B cell (primary cell): ENCODE measurements around the gene CAMK1D.

Experiments used
- CTCF ChIP-seq: fragments of 200-600 bp; IDR thresholded peaks from one replicate; pipeline ENCODE4 v1.8.0; 2022; ENCODE audit warnings: antibody characterized with exemption, mild to moderate bottlenecking
- EZH2 ChIP-seq: IDR thresholded peaks from 2 replicates; pipeline ENCODE4 v1.6.1; 2012; ENCODE audit warnings: borderline replicate concordance, low read depth, mild to moderate bottlenecking, moderate library complexity, low read length; ENCODE audit not compliant: insufficient read depth, poor library complexity, severe bottlenecking

- no peak for TF ChIP-seq CTCF
- no peak for TF ChIP-seq EZH2
Observed at GRCh38 chr10:12777840-12778585, 428.7 kb downstream of the CAMK1D start.
